H1 (cell line): ENCODE measurements around the gene BIRC2. TPM values are rescaled to one million over a fixed set of nuclear protein-coding genes. Genes with fewer than 3 reads are reported as not detected.

ENCODE experiments used
- CTCF ChIA-PET: fragments of 300-600 bp; sonication (Branson Sonifier 250); formaldehyde crosslinking; loops from one replicate; lab custom pipeline; 2021; ENCODE audit not compliant: partially characterized antibody; lab: Charles Lee
- POLR2A ChIA-PET: fragments of 300-600 bp; sonication (Branson Sonifier 250); formaldehyde crosslinking; loops from one replicate; lab custom pipeline; 2021; ENCODE audit warnings: inconsistent platforms; ENCODE audit not compliant: partially characterized antibody; lab: Charles Lee
- DNase-seq, 2 experiments: peaks; one replicate each; pipeline versions ENCODE4 v3.0.0 to v3.0.0-alpha.2; 2010 to 2022; ENCODE audit warnings: low spot score in 2 of 2, low read depth in 1 of 2, mixed read lengths in 1 of 2
- FAIRE-seq: peaks from 2 replicates; lab custom pipeline; 2011; peaks lifted over from hg19 to GRCh38; lab: Jason Lieb, UNC
- H2AFZ ChIP-seq: 2 replicates; pipeline ENCODE4 v1.8.1; 2012; ENCODE audit warnings: low read length, inconsistent platforms
- H2AK5ac ChIP-seq: 2 replicates; pipeline ENCODE4 v1.6.1; 2013; ENCODE audit warnings: low read depth, low read length
- H2BK120ac ChIP-seq: replicated peaks from 2 replicates; pipeline ENCODE3; 2013; ENCODE audit warnings: low read depth, low read length, inconsistent platforms
- H2BK12ac ChIP-seq: 2 replicates; pipeline ENCODE4 v1.6.1; 2013; ENCODE audit warnings: low read depth, low read length
- H2BK15ac ChIP-seq: 2 replicates; pipeline ENCODE4 v1.6.1; 2013; ENCODE audit warnings: low read length
- H2BK20ac ChIP-seq: 2 replicates; pipeline ENCODE4 v1.6.1; 2013; ENCODE audit warnings: low read length
- H2BK5ac ChIP-seq: 2 replicates; pipeline ENCODE4 v1.6.1; 2013; ENCODE audit warnings: low read depth, low read length
- H3K14ac ChIP-seq: 2 replicates; pipeline ENCODE4 v1.6.1; 2013; ENCODE audit warnings: inconsistent platforms; ENCODE audit not compliant: insufficient read length
- H3K18ac ChIP-seq: 2 replicates; pipeline ENCODE4 v1.6.1; 2013; ENCODE audit warnings: low read length; ENCODE audit errors: extremely low read depth
- H3K23ac ChIP-seq: 2 replicates; pipeline ENCODE4 v1.6.1; 2013; ENCODE audit warnings: inconsistent platforms; ENCODE audit not compliant: insufficient read length
- H3K23me2 ChIP-seq: 2 replicates; pipeline ENCODE4 v1.6.1; 2013; ENCODE audit warnings: low read depth, low read length
- H3K27ac ChIP-seq: 2 replicates; pipeline ENCODE4 v1.6.1; 2011; ENCODE audit warnings: low read depth, low read length, inconsistent platforms
- H3K27me3 ChIP-seq, 4 experiments: replicated peaks in 1 of 4; 1 replicate in 1 of 4; 2 replicates in 3 of 4; pipeline versions ENCODE4 v1.6.1 to v1.8.1; 2011 to 2013; ENCODE audit warnings: low read length in 3 of 4, mild to moderate bottlenecking in 3 of 4, inconsistent platforms in 2 of 4, mixed read lengths in 2 of 4, moderate library complexity in 1 of 4; ENCODE audit not compliant: control insufficient read depth in 3 of 4, insufficient read depth in 3 of 4; ENCODE audit errors: extremely low read depth in 1 of 4
- H3K36me3 ChIP-seq, 4 experiments: 2 replicates each; pipeline versions ENCODE4 v1.6.1 to v1.8.1; 2011 to 2013; ENCODE audit warnings: mild to moderate bottlenecking in 4 of 4, low read length in 3 of 4, moderate library complexity in 2 of 4, control low read depth in 1 of 4, inconsistent platforms in 1 of 4; ENCODE audit not compliant: insufficient read depth in 4 of 4, control insufficient read depth in 2 of 4
- H3K4ac ChIP-seq: replicated peaks from 2 replicates; pipeline ENCODE3; 2013; ENCODE audit warnings: low read length, low read depth, mixed read lengths, inconsistent platforms; ENCODE audit not compliant: insufficient read length
- H3K4me1 ChIP-seq, 4 experiments: replicated peaks in 1 of 4; 1 replicate in 1 of 4; 2 replicates in 3 of 4; pipeline versions ENCODE4 v1.6.1 to v1.8.1; 2011 to 2013; ENCODE audit warnings: low read length in 3 of 4, inconsistent platforms in 2 of 4, mixed read lengths in 1 of 4; ENCODE audit not compliant: insufficient read depth in 4 of 4, control insufficient read depth in 3 of 4
- H3K4me2 ChIP-seq, 2 experiments: 2 replicates each; pipeline versions ENCODE4 v1.6.1 to v1.8.1; 2011 to 2013; ENCODE audit warnings: low read depth in 2 of 2, low read length in 2 of 2, control low read depth in 1 of 2, inconsistent platforms in 1 of 2, mild to moderate bottlenecking in 1 of 2; ENCODE audit not compliant: insufficient read depth in 1 of 2
- H3K4me3 ChIP-seq, 4 experiments: fragments of 200-600, 300-600 bp in 1 of 4; sonication (generic), shearing (Covaris generic), sonication (Bioruptor Twin) in 1 of 4; 2 replicates each; pipeline versions ENCODE4 v1.5.1 to v1.8.1; 2011 to 2016; ENCODE audit warnings: low read length in 4 of 4, low read depth in 3 of 4, control low read depth in 2 of 4, inconsistent platforms in 2 of 4, mild to moderate bottlenecking in 2 of 4, mixed read lengths in 1 of 4, moderate library complexity in 1 of 4; ENCODE audit not compliant: insufficient read depth in 2 of 4; ENCODE audit errors: extremely low read depth in 1 of 4
- H3K56ac ChIP-seq: replicated peaks from 2 replicates; pipeline ENCODE3; 2013; ENCODE audit warnings: low read depth, mild to moderate bottlenecking, mixed read lengths, low read length, inconsistent platforms; ENCODE audit not compliant: insufficient read length
- H3K79me1 ChIP-seq: 2 replicates; pipeline ENCODE4 v1.6.1; 2013; ENCODE audit warnings: low read depth, low read length, control low read depth
- H3K79me2 ChIP-seq, 2 experiments: 2 replicates each; pipeline versions ENCODE4 v1.6.1 to v1.8.1; 2012 to 2013; ENCODE audit warnings: low read length in 2 of 2, mild to moderate bottlenecking in 2 of 2, inconsistent platforms in 1 of 2; ENCODE audit not compliant: insufficient read depth in 2 of 2, control insufficient read depth in 1 of 2
- H3K9ac ChIP-seq, 4 experiments: replicated peaks in 1 of 4; 1 replicate in 1 of 4; 2 replicates in 3 of 4; pipeline versions ENCODE4 v1.6.1 to v1.8.1; 2011 to 2013; ENCODE audit warnings: low read depth in 3 of 4, low read length in 3 of 4, control low read depth in 2 of 4, mild to moderate bottlenecking in 2 of 4, moderate library complexity in 2 of 4, inconsistent platforms in 1 of 4; ENCODE audit errors: extremely low read depth in 1 of 4
- H3K9me3 ChIP-seq, 2 experiments: 2 replicates each; pipeline versions ENCODE4 v1.6.1 to v1.8.1; 2012 to 2013; ENCODE audit warnings: mild to moderate bottlenecking in 2 of 2, moderate library complexity in 2 of 2, control low read depth in 1 of 2, inconsistent platforms in 1 of 2, low read depth in 1 of 2, low read length in 1 of 2, mixed read lengths in 1 of 2; ENCODE audit not compliant: insufficient read depth in 2 of 2
- H4K20me1 ChIP-seq, 2 experiments: replicated peaks in 1 of 2; 2 replicates each; pipeline versions ENCODE3 to v1.8.1; 2011 to 2013; ENCODE audit warnings: inconsistent platforms in 2 of 2, low read length in 2 of 2, mild to moderate bottlenecking in 1 of 2; ENCODE audit not compliant: insufficient read depth in 2 of 2, control insufficient read depth in 1 of 2
- H4K5ac ChIP-seq: 2 replicates; pipeline ENCODE4 v1.6.1; 2013; ENCODE audit warnings: low read length, low read depth, mixed read lengths, inconsistent platforms; ENCODE audit not compliant: insufficient read length
- H4K8ac ChIP-seq: 2 replicates; pipeline ENCODE4 v1.8.0; 2013; ENCODE audit warnings: mild to moderate bottlenecking, moderate library complexity, low read length, inconsistent platforms; ENCODE audit not compliant: insufficient read depth; ENCODE audit errors: extremely low read depth
- H4K91ac ChIP-seq: replicated peaks from 2 replicates; pipeline ENCODE3; 2013; ENCODE audit warnings: low read length, mixed read lengths, inconsistent platforms; ENCODE audit not compliant: insufficient read length
- WGBS, 2 experiments: shearing (Covaris generic) in 1 of 2; methylation state at CpG; one replicate each; pipeline versions ENCODE4 v1.1.6 to v1.1.7; 2013 to 2015; ENCODE audit warnings: low lambda C conversion rate in 2 of 2, mixed read lengths in 2 of 2, inconsistent platforms in 1 of 2, low coverage in 1 of 2, missing lambda C conversion rate in 1 of 2; ENCODE audit not compliant: insufficient replicate concordance in 2 of 2, insufficient coverage in 1 of 2, insufficient read length in 1 of 2; ENCODE audit errors: extremely low coverage in 1 of 2, missing lambda C conversion rate in 1 of 2; 5-methylcytosine and 5-hydroxymethylcytosine counted together
- polyA plus RNA-seq, 7 experiments: library from polyadenylated mRNA; depleted of rRNA in 3 of 7; stranded (reverse) in 5 of 7; unstranded in 2 of 7; fragments of >200 nt in 5 of 7; fragments of 200-250 nt in 2 of 7; gene quantifications; 1 replicate in 5 of 7; 2 replicates in 1 of 7; 4 replicates in 1 of 7; pipeline versions ENCODE4 v1.2.1 to v1.2.3, GENCODE V29; 2011 to 2013; ENCODE audit warnings: missing spikeins in 2 of 7, mixed read lengths in 2 of 7
- total RNA-seq: library from RNA; stranded (reverse); fragmentation: NEBNext Ultra II Directional; extraction: Animal tissue kit (Norgen Biotek cat#: 25700); gene quantifications from 2 replicates; pipeline ENCODE4 v1.2.1, GENCODE V29; 2021

The BIRC2 gene
- total and polyA plus RNA-seq, 2 of the 8 experiments (the other 6 are each of a cell fraction or from before 2014, with no cell fraction given), result 18.4 to 24.7 TPM

DNA sequence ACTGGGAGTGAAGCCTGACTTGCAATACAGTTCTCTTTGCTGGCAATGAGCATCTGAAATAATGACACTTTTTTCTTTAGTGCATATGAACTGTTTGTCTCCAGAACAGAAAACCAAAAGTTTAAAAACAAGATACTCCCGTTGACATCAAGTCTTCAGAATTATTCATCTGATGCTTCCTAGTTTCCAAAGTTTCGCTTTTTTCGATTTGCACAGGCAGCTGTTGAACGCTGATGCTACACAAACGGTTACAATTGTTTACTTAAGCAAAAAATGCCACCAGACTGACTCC, 612 bp upstream of the BIRC2 start:
- Histone ChIP-seq H3K23me2 (peaks cover 3% of the 10 kb centered on the region), H3K4me2 (peak overlapping the region; percentile 81 to 99), H4K8ac (peak overlapping the region; percentile 96; the same call in 1 of the 2 replicates), H3K18ac (0 out of 2 replicates have a peak overlapping the region, but pooled peaks have one; percentile 36), H2AK5ac (no peak overlapping the region), H3K36me3 (peaks cover 0 to 6% (median 1%) of the 10 kb centered on the region in 4 experiments; a peak in 2 of 8 replicates), H4K91ac (peak overlapping the region; percentile 95), H2BK120ac (peak overlapping the region; percentile 21), H3K23ac (no peak overlapping the region), H4K20me1 (no peaks in the 10 kb centered on the region), H2BK20ac (no peak overlapping the region), H3K79me1 (no peaks in the 10 kb centered on the region), H3K4me1 (peaks cover 0 to 4% (median 1%) of the 10 kb centered on the region in 4 experiments; a peak in 2 of 7 replicates), H2BK15ac (0 out of 2 replicates have a peak overlapping the region, but pooled peaks have one; percentile 82), H3K4ac (peak overlapping the region; percentile 83), H3K79me2 (peaks cover 7 to 21% of the 10 kb centered on the region in 2 experiments), H2BK5ac (peak overlapping the region; percentile 76; the same call in 1 of the 2 replicates), H3K9ac (peak overlapping the region in 3 of 4 experiments; percentile 77 to 86 (median 79); a peak in 6 of 7 replicates), H3K27me3 (no peaks in the 10 kb centered on the region), H2AFZ (peak overlapping the region; percentile 98), H3K9me3 (no peaks in the 10 kb centered on the region), H4K5ac (no peak overlapping the region), H3K56ac (peak overlapping the region; percentile 89), H3K27ac (peak overlapping the region; percentile 75), H3K14ac (no peak overlapping the region), H3K4me3 (peak overlapping the region; percentile 73 to 92 (median 84)), H2BK12ac (no peak overlapping the region)
- WGBS, 2 experiments, result 19% methylated on average over 5 of the region's 5 CpGs; no CpG with 5 or more reads in 1 of the 2 experiments
- CTCF ChIA-PET, result no interaction called here
- POLR2A ChIA-PET, result interaction anchor here (1.1 kb wide), 1 partner anchor 28 kb away, joined by 3 read pairs; no protein-coding TSS in a partner anchor
- DNase-seq (no peak), FAIRE-seq (peak; percentile 66)
